CD14-positive monocyte (primary cell): ENCODE results near the gene FAM162A. TPM values are rescaled to one million over a fixed set of nuclear protein-coding genes. Genes with fewer than 3 reads are reported as not detected.

Source experiments
- DNase-seq, 3 donors: peaks; one replicate each; pipeline ENCODE4 v3.0.0-alpha.2; 2011 to 2022
- H2AFZ ChIP-seq: 2 replicates; pipeline ENCODE4 v1.6.0; 2012; ENCODE audit warnings: mild to moderate bottlenecking, low read depth, low read length, inconsistent platforms; ENCODE audit not compliant: insufficient read depth, poor library complexity, severe bottlenecking
- H3K27ac ChIP-seq, 2 donors: 1 replicate in 1 of 2; 2 replicates in 1 of 2; pipeline ENCODE4 v1.5.1; 2012 to 2013; ENCODE audit warnings: low read length in 2 of 2, control low read depth in 1 of 2, inconsistent platforms in 1 of 2, low read depth in 1 of 2, mild to moderate bottlenecking in 1 of 2
- H3K27me3 ChIP-seq, 2 donors: one replicate each; pipeline versions ENCODE4 v1.6.0 to v1.6.1; 2011 to 2013; ENCODE audit warnings: low read length in 2 of 2; ENCODE audit not compliant: control insufficient read depth in 2 of 2, insufficient read depth in 2 of 2
- H3K36me3 ChIP-seq, 2 donors: replicated peaks in 1 of 2; 1 replicate in 1 of 2; 2 replicates in 1 of 2; pipeline versions ENCODE4 v1.5.1 to v1.6.1; 2012 to 2013; ENCODE audit warnings: low read length in 2 of 2, control low read depth in 1 of 2, inconsistent platforms in 1 of 2, mild to moderate bottlenecking in 1 of 2; ENCODE audit not compliant: insufficient read depth in 2 of 2, control insufficient read depth in 1 of 2
- H3K4me1 ChIP-seq, 2 donors: 1 replicate in 1 of 2; 2 replicates in 1 of 2; pipeline versions ENCODE4 v1.5.1 to v1.6.1; 2012 to 2013; ENCODE audit warnings: low read length in 2 of 2, control low read depth in 1 of 2, inconsistent platforms in 1 of 2, mild to moderate bottlenecking in 1 of 2, moderate library complexity in 1 of 2; ENCODE audit not compliant: insufficient read depth in 2 of 2, control insufficient read depth in 1 of 2
- H3K4me2 ChIP-seq: replicated peaks from 2 replicates; pipeline ENCODE3; 2012; ENCODE audit warnings: low read length, moderate library complexity, mild to moderate bottlenecking; ENCODE audit not compliant: poor library complexity, severe bottlenecking; ENCODE audit errors: extremely low read depth
- H3K4me3 ChIP-seq, 3 experiments: fragments of 200-600 bp in 1 of 3; sonication (generic) in 1 of 3; replicated peaks in 1 of 3; 1 replicate in 2 of 3; 2 replicates in 1 of 3; pipeline ENCODE4 v1.5.1; 2011 to 2013; ENCODE audit warnings: low read length in 3 of 3, mild to moderate bottlenecking in 3 of 3, control low read depth in 2 of 3, low read depth in 2 of 3, inconsistent platforms in 1 of 3, moderate library complexity in 1 of 3
- H3K79me2 ChIP-seq: 2 replicates; pipeline ENCODE4 v1.6.0; 2012; ENCODE audit warnings: mild to moderate bottlenecking, control low read depth, inconsistent platforms, low read length, moderate library complexity; ENCODE audit not compliant: insufficient read depth
- H3K9ac ChIP-seq: 2 replicates; pipeline ENCODE4 v1.6.0; 2017; ENCODE audit warnings: low read length, mild to moderate bottlenecking; ENCODE audit not compliant: insufficient read depth, poor library complexity, severe bottlenecking
- H3K9me3 ChIP-seq, 2 donors: replicated peaks in 1 of 2; 1 replicate in 1 of 2; 2 replicates in 1 of 2; pipeline versions ENCODE4 v1.5.1 to v1.6.1; 2012 to 2013; ENCODE audit warnings: low read length in 2 of 2, control low read depth in 1 of 2; ENCODE audit not compliant: control insufficient read depth in 1 of 2, insufficient read depth in 1 of 2
- H4K20me1 ChIP-seq: 2 replicates; pipeline ENCODE4 v1.6.0; 2012; ENCODE audit warnings: mild to moderate bottlenecking, low read length, control low read depth, moderate library complexity; ENCODE audit not compliant: insufficient read depth
- H3K27ac Mint-ChIP-seq, 7 donors: one replicate each; pipeline ENCODE4 v1.8.0; 2020; ENCODE audit warnings: mild to moderate bottlenecking in 7 of 7, mixed read lengths in 7 of 7, moderate library complexity in 6 of 7, inconsistent platforms in 2 of 7
- H3K27me3 Mint-ChIP-seq, 3 donors: one replicate each; pipeline ENCODE4 v1.8.0; 2021 to 2022; ENCODE audit warnings: low read depth in 3 of 3, mild to moderate bottlenecking in 3 of 3, mixed read lengths in 3 of 3, moderate library complexity in 3 of 3, inconsistent platforms in 1 of 3
- H3K36me3 Mint-ChIP-seq, 2 donors: one replicate each; pipeline ENCODE4 v1.8.0; 2020; ENCODE audit warnings: mixed read lengths in 2 of 2, inconsistent platforms in 1 of 2, mild to moderate bottlenecking in 1 of 2
- H3K4me1 Mint-ChIP-seq: one replicate; pipeline ENCODE4 v1.8.0; 2020; ENCODE audit warnings: mild to moderate bottlenecking, mixed read lengths
- H3K4me3 Mint-ChIP-seq, 2 donors: one replicate each; pipeline ENCODE4 v1.8.0; 2020; ENCODE audit warnings: mild to moderate bottlenecking in 2 of 2, mixed read lengths in 2 of 2, moderate library complexity in 1 of 2
- H3K9me3 Mint-ChIP-seq, 7 donors: one replicate each; pipeline ENCODE4 v1.8.0; 2020 to 2022; ENCODE audit warnings: mixed read lengths in 7 of 7, mild to moderate bottlenecking in 6 of 7, moderate library complexity in 6 of 7, inconsistent platforms in 2 of 7
- CTCF ChIP-seq: fragments of 200-600 bp; IDR thresholded peaks from one replicate; pipeline ENCODE4 v1.8.0; 2022; ENCODE audit warnings: antibody characterized with exemption, mild to moderate bottlenecking
- WGBS: methylation state at CpG from one replicate; pipeline ENCODE4 v1.1.5; 2013; ENCODE audit warnings: missing lambda C conversion rate; ENCODE audit not compliant: insufficient coverage; 5-methylcytosine and 5-hydroxymethylcytosine counted together
- intact Hi-C, 2 donors: fragments of 100-400 bp; cut with micrococcal nuclease; formaldehyde crosslinking; loops; one replicate each; pipeline versions ENCODE4 v1.15.0 to v1.15.1; 2023
- polyA plus RNA-seq, 3 donors: library from polyadenylated mRNA; depleted of rRNA in 1 of 3; unstranded in 2 of 3; stranded (reverse) in 1 of 3; fragments of 300-500 nt in 2 of 3; fragments of >200 nt in 1 of 3; fragmentation: Illumina TruSeq in 2 of 3; gene quantifications; 1 replicate in 2 of 3; 2 replicates in 1 of 3; pipeline ENCODE4 v1.2.3, GENCODE V29; 2012 to 2021

FAM162A gene
- polyA plus RNA-seq, 3 donors: 6.8 to 28.5 (median 24.2) TPM

GRCh38 chr3:122414391-122414790 lies 30.4 kb downstream of the FAM162A start:
- no peak overlapping the region for H3K4me2 ChIP-seq
- no peaks in the 10 kb centered on the region for H3K9me3 ChIP-seq
- Mint-ChIP-seq H3K27ac (no peak overlapping the region), H3K36me3 (peaks cover 4 to 18% of the 10 kb centered on the region in 2 donors), H3K4me3 (no peak overlapping the region), H3K27me3 (no peaks in the 10 kb centered on the region), H3K4me1 (peaks cover 45% of the 10 kb centered on the region), H3K9me3 (no peaks in the 10 kb centered on the region)
- no peaks in the 10 kb centered on the region for H3K27me3 ChIP-seq
- peaks cover 25 to 34% of the 10 kb centered on the region in 2 donors for H3K4me1 ChIP-seq
- no peak for DNase-seq
- no peak overlapping the region for H2AFZ ChIP-seq
- peaks cover 86% of the 10 kb centered on the region for H3K79me2 ChIP-seq
- no peaks in the 10 kb centered on the region for H4K20me1 ChIP-seq
- no peak for TF ChIP-seq CTCF
- peaks cover 2 to 18% of the 10 kb centered on the region in 2 donors for H3K36me3 ChIP-seq
- H3K27ac ChIP-seq: no peak overlapping the region
- no peak overlapping the region for H3K4me3 ChIP-seq
- WGBS: 100% methylated on average over 1 of the region's 3 CpGs
- intact Hi-C loops: loop anchor here (10.0 kb wide), 2 partner anchors 100 to 870 kb away; partner anchors contain the start of genes POLQ (in 2 of the 2) and KPNA1 (in 1 of the 2)
- peak overlapping the region; percentile 81 for H3K9ac ChIP-seq

GRCh38 chr3:122415104-122415744 lies 31.2 kb downstream of the FAM162A start:
- no peaks in the 10 kb centered on the region for H3K9me3 Mint-ChIP-seq
- Histone ChIP-seq H3K9me3 (no peaks in the 10 kb centered on the region), H3K9ac (peak overlapping the region; percentile 81), H3K27ac (peak overlapping the region; percentile 79 to 92), H3K36me3 (peaks cover 2 to 19% of the 10 kb centered on the region in 2 donors), H2AFZ (peak overlapping the region; percentile 84), H4K20me1 (peaks cover 3% of the 10 kb centered on the region), H3K4me2 (peak overlapping the region; percentile 89), H3K79me2 (peaks cover 91% of the 10 kb centered on the region), H3K4me3 (peak overlapping the region; percentile 73 to 97 (median 94)), H3K27me3 (no peaks in the 10 kb centered on the region), H3K4me1 (peaks cover 18 to 26% of the 10 kb centered on the region in 2 donors)
- H3K36me3 Mint-ChIP-seq: peaks cover 4 to 16% of the 10 kb centered on the region in 2 donors
- H3K27ac Mint-ChIP-seq: peak overlapping the region; percentile 94 to 98 (median 95)
- peak; percentile 21 to 55 (median 44) for DNase-seq
- TF ChIP-seq CTCF: no peak
- intact Hi-C loops: loop anchor here (5.0 to 10.0 kb wide), 3 partner anchors 33 to 870 kb away; partner anchors contain the start of genes POLQ (in 2 of the 2), FAM162A (in 1 of the 2), KPNA1 (in 1 of the 2) and MIX23 (in 1 of the 2)
- H3K4me3 Mint-ChIP-seq: peak overlapping the region; percentile 93 to 95
- WGBS: 27% methylated on average over 10 of the region's 10 CpGs
- peaks cover 39% of the 10 kb centered on the region for H3K4me1 Mint-ChIP-seq
- no peaks in the 10 kb centered on the region for H3K27me3 Mint-ChIP-seq
